Anterior cingulate cortex (tissue), 58 donors: ENCODE results near the gene MBD3L1.

Experiments used
- DNase-seq, 58 donors: peaks; one replicate each; lab custom pipeline; 2025; lab: John Stamatoyannopoulos, UW

Gene MBD3L1

DNA sequence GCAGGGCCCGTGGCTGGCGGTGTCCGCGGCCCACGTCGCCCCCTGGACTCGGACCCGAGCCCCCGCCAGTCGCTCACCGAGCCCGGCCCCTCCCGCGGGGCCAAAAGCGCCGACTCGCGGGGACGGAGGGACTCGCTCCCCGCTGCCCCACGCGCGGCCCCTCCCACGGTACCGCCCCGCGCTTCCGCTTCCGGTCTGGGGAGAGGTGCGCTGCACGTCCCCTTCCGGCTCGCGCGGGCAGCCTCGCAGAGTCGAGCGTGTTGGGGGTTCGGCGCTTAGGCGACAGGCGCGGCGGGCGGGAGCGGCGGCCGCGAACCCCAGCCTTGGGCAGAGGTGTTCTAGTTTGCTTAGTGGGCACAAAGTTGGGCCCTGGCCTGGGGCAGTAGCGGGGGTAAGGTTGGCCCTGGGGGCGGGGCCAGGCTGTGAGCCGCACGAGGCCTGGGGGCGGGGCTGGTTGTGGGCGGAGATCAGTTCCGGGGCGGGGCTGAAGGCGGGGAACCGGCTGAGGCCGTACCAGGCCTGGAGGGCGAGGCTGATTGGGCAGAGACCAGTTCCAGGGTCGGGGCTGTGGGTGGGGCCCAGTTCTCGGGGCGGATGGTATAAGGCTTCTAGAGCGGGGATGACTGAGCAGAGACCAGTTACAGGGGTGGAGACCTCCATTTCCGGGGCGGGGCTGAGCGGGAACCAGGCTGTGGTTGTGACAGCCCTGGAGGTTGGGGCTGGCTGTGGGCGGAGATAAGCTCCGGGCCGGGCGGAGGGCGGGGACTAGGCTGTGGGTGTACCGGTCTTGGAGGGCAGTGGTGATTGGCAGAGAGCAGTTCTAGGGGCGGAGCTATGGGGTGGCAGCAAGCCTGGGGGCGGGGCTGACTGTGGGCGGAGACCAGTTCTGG lies at the start of gene MBD3L1, which contains the start of gene ZNF558:
Gene MBD3L1, plus strand, starts transcription at position 246 of the 890 bp plus-strand sequence. CDS start 10,302 bp downstream, outside the sequence.
Gene ZNF558, minus strand, starts transcription at position 173 of the 890 bp plus-strand sequence. CDS start 9,645 bp downstream, outside the sequence.
- DNase-seq, result peak; percentile 85 to 100 (median 98)

GRCh38 chr19:8794823-8795222 lies 37.4 kb upstream of the MBD3L1 start:
- DNase-seq, result no peak

- no peak for DNase-seq
Observed at GRCh38 chr19:8806661-8807060, 25.5 kb upstream of the MBD3L1 start.

DNA sequence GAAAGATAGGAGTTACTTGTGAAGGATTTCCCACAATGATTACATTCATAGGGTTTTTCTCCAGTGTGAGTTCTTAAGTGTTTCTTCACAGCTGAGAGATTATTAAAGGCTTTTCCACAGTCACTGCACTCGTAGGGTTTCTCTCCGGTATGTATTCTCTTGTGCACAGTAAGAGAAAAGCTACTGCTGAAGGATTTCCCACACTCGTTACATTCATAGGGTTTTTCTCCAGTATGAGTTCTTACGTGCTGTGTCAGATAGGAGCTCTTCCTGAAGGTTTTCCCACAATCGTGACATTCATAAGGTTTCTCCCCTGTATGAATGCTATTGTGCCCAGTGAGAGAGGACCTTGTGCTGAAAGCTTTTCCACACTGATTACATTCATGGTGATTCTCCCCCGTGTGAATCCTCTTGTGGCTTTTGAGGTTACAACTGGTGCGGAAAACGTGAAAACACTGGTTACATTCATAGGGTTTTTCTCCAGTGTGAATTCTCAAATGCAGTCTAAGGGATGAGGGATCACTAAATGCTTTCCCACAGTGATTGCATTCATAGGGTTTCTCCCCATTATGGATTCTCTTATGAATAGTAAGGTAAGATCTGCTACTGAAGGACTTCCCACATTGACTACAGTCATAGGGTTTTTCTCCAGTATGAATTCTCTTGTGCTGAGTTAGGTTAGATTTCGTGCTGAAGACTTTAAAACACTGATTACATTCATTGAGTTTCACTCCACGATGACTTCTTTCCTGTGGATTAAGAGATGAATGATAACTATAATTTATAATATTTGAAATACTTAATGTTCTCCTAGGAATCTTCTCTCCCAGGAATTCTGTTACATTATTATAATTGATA lies 20.6 kb upstream of the MBD3L1 start:
- no peak for DNase-seq

DNA sequence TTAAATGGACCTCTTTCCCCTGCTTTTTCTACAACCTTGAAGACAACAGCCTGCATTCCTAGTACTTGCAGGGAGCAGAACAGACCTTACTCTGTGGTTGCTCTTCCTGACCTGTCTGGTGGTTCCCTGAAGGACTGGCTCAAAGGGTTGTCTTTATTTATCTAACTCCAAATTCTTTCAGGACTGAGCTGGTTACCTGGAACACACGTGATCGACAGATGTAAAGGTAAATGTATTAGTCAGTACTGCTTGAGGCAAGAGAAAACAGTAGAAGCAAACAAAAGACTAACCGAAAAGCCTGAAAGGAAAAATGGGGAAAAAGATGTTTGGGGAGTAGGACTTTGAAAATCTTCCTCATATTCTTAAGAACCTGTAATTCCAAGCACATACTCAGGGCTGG lies 18.0 kb upstream of the MBD3L1 start:
- no peak for DNase-seq

DNA sequence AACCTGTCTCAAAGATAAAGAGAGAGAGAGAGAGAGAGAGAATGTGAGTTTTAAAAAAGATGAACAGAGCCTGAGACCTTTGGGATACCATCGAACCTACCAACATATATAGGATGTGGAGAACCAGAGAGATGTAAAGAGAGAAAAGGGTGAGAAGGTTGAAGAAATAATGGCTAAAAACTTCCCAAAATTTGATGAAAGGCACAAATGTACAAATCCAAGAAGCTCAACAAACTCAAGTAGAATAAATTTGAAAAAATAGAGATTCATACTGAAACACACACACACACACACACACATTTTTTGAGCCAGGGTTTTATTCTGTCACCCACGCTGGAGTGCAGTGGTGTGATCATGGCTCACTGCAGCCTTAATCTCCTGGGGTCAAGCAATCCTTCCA lies 16.4 kb upstream of the MBD3L1 start:
- no peak for DNase-seq

DNA sequence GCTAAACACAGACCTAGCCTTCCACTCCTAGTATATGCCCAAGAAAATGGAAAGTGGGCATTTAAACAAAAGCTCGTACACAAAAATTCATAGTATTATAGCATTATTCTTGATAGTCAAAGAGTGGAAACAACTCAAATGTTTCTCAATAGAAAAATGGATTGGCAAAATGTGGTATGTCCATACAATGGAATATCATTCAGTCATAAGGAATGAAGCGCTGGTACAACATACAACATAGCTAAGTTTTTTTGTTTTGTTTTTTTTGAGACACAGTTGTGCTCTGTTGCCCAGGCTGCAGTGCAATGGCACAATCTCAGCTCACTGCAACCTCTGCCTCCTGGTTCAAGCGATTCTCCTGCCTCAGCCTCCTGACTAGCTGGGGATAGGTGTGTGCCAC lies 11.9 kb upstream of the MBD3L1 start:
- no peak for DNase-seq

GRCh38 chr19:8821748-8822241 lies 10.4 kb upstream of the MBD3L1 start:
- DNase-seq, result no peak

DNA sequence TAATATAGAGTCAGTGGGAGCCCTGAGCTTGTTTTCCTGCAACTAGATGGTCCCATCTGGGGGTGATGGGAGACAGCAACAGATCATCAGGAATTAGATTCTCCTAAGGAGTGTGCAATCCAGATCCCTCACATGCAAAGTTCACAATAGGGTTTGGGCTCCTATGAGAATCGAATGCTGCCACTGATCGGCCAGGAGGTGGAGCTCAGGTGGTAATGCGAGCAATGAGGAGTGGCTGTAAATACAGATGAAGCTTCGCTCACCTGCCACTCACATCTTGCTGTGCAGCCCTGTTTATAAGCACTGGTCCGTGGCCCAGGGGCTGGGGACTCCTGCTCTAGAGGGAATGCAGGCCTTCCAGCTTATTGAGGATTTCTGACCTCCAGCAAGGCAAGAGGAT lies 5.8 kb upstream of the MBD3L1 start:
- no peak for DNase-seq

DNA sequence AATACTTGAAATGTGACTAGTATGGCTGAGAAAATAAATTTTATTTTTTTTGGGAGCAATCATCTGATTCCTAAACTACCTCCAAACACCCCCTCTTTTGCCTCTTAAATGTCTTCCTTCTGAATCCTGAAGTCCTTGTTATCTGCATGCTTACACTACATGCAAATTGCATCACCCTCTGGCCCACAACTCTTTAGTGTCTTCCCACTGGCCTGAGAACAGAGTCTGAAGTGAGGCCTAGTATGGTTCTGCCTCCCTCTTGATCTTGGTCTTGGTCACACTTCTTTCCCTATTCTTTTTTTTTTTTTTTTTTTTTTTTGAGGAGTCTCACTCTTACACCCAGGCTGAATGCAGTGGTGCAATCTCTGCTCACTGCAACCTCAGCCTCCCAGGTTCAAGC lies 4.9 kb upstream of the MBD3L1 start:
- DNase-seq, result no peak

GRCh38 chr19:8831373-8831772 lies 804 bp upstream of the MBD3L1 start:
- no peak for DNase-seq

DNA sequence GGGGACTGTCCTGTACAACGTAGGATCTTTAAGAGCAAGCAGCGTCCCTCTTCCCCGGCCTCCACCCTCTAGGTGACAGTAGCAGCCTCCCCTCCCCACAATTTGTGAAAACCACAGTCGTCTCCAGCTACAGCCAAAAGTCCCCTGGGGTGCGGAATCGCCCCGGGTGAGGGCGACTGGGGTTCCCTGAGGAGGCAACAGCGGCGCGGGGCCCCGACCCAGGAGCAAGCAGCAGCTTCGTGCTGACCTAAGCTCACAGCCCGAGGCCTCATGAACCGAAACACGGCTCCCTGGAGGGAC lies 395 bp upstream of the MBD3L1 start:
- peak in 6 of 58 donors; percentile 31 to 58 (median 50) for DNase-seq

DNA sequence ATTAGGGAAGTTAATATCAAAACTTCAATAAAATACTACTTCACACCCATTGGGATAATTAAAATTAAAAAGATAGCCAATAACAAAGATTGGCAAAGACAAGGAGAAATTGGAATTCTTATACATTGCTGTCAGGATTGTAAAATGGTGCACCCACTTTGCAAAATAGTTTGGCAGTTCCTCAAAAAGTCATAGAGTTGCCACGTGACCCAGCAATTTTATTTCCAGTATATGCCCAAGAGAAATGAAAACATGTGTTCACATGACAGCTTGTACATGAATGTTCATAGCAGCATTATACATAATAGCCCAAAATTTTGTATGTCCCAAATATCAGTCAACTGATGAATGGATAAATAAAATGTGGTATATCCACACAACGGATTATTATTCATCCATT lies 3.3 kb downstream of the MBD3L1 start:
- DNase-seq, result no peak

DNA sequence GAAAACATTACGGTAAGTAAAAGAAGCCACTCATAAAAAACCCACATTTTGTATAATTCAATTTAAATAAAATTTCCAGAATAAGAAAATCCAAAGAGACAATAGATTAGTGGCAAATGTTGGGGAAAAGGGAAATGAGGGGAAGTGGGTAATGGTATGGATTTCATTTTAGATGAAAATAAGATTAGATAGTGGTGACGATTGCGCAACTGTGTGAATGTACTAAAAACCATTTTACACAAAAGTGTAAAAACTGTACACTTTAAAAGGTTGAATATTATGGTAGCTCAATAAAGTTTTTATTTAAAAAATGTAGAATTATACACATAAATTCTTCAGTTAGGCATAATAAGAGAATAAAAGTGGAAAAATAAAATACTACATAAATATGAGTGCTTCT lies 3.7 kb downstream of the MBD3L1 start:
- no peak for DNase-seq

- DNase-seq, result no peak
Observed at GRCh38 chr19:8840708-8841107, 8.5 kb downstream of the MBD3L1 start.

DNA sequence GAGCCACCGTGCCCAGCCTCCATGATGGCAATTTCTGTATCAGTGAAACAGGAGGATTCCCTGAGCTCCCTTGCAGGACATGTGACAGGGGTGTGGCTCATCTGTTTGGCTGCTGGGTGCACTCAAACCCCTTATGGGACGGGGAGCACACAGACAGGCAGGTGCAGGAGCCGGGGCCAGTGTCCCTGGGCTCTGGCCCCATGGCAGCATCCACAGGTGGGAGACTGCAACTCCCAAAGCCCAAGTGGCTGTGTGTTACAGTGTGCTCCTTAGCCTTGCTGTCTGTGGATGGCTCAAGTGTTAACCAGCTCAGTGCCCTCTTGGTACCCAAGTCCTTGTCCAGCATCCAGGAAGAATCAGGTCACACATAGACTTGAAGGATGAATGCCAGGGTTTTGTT lies 14.6 kb downstream of the MBD3L1 start:
- DNase-seq, result no peak

DNA sequence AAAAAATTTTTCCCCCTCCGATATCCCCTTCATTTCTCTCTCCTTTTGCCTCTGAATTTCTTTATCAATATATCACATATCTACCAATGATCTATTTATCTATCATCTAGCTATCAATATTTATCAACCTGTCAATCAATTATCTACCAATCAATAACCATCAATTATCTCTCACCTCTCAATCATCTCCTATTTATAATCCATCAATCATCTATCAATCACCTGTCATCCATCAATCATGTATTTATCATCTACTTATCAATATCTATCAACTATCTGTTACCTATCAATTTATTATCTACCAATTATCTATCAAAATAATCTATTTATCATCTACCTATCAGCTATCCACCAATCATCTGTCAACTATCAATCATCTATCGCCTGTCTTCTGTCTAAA lies 17.1 kb downstream of the MBD3L1 start:
- no peak for DNase-seq

DNA sequence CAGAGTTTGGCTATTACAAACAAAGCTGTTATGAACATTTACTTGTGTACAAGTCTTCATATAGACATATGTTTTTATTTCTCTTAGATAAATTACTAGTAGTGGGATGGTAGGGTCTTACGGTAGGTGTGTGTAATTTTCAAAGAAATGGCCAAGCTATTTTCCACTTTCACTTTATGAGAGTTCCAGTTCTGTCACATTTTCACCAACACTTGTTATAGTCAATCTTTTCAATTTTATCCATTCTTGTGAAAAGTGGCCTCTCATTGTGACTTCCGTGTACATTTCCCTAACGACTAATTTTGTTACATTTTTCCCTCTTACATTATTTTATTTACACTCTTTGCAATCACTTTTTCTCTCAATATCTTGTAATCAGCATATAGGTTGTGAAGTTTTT lies 18.3 kb downstream of the MBD3L1 start:
- no peak for DNase-seq

GRCh38 chr19:8858260-8858659 lies 26.1 kb downstream of the MBD3L1 start:
- DNase-seq, result no peak

- no peak for DNase-seq
Observed at GRCh38 chr19:8866344-8866743, 34.2 kb downstream of the MBD3L1 start.
